HG03521 (cell line): ENCODE results near the gene SFXN1.

Source experiments
- ATAC-seq: cut with Tn5 transposase; IDR thresholded peaks from one replicate; pipeline ENCODE4 v1.9.1; 2021; ENCODE audit warnings: mild to moderate bottlenecking, moderate library complexity; ENCODE audit not compliant: unreplicated experiment

Gene SFXN1

GRCh38 chr5:175465282-175465681, 13.1 kb upstream of the SFXN1 start:
- no peak for ATAC-seq

- ATAC-seq = no peak
These were observed 11.6 kb upstream of the SFXN1 start for GRCh38 chr5:175466700-175467318.

- no peak for ATAC-seq
These were observed 10.2 kb upstream of the SFXN1 start for GRCh38 chr5:175467983-175468690.

- no peak for ATAC-seq
These were observed 9.5 kb upstream of the SFXN1 start for GRCh38 chr5:175468892-175469291.

- ATAC-seq = no peak
These were observed 8.4 kb upstream of the SFXN1 start for GRCh38 chr5:175469916-175470315.

- ATAC-seq = no peak
These were observed 7.6 kb upstream of the SFXN1 start for GRCh38 chr5:175470781-175471180.

GRCh38 chr5:175471196-175471595, 7.2 kb upstream of the SFXN1 start:
- ATAC-seq = no peak

- no peak for ATAC-seq
These were observed 6.7 kb upstream of the SFXN1 start for GRCh38 chr5:175471628-175472027.

GRCh38 chr5:175472378-175472777, 6.0 kb upstream of the SFXN1 start:
- no peak for ATAC-seq

- no peak for ATAC-seq
These were observed 3.1 kb upstream of the SFXN1 start for GRCh38 chr5:175475248-175475647.

GRCh38 chr5:175477440-175477839, 920 bp upstream of the SFXN1 start:
- no peak for ATAC-seq

GRCh38 chr5:175478008-175478383, 364 bp upstream of the SFXN1 start:
- no peak for ATAC-seq

- ATAC-seq = peak; percentile 7
These were observed 943 bp downstream of the SFXN1 start for GRCh38 chr5:175479125-175479881.

- ATAC-seq = no peak
These were observed 5.0 kb downstream of the SFXN1 start for GRCh38 chr5:175483337-175483736.

- no peak for ATAC-seq
These were observed 6.0 kb downstream of the SFXN1 start for GRCh38 chr5:175484322-175484721.

GRCh38 chr5:175484829-175485228, 6.5 kb downstream of the SFXN1 start:
- no peak for ATAC-seq

- no peak for ATAC-seq
These were observed 7.3 kb downstream of the SFXN1 start for GRCh38 chr5:175485631-175486030.

- ATAC-seq = no peak
These were observed 9.3 kb downstream of the SFXN1 start for GRCh38 chr5:175487514-175488222.

GRCh38 chr5:175489693-175490443, 11.5 kb downstream of the SFXN1 start:
- no peak for ATAC-seq

- no peak for ATAC-seq
These were observed 12.9 kb downstream of the SFXN1 start for GRCh38 chr5:175491223-175491622.

GRCh38 chr5:175493260-175493659, 14.9 kb downstream of the SFXN1 start:
- ATAC-seq = no peak
